A204.1 (cell line): ENCODE measurements around the gene AFMID.
"Not testable (repeated sequence)": the region's sequence is repeated elsewhere in the genome, so short reads cannot be mapped to it uniquely, and the experiment has no call there.

ENCODE experiments used
- FAIRE-seq: peaks from 2 replicates; lab custom pipeline; 2012; peaks lifted over from hg19 to GRCh38; lab: Jason Lieb, UNC

AFMID gene

GRCh38 chr17:78223765-78224164, 36.6 kb downstream of the AFMID start:
- no peak for FAIRE-seq

DNA sequence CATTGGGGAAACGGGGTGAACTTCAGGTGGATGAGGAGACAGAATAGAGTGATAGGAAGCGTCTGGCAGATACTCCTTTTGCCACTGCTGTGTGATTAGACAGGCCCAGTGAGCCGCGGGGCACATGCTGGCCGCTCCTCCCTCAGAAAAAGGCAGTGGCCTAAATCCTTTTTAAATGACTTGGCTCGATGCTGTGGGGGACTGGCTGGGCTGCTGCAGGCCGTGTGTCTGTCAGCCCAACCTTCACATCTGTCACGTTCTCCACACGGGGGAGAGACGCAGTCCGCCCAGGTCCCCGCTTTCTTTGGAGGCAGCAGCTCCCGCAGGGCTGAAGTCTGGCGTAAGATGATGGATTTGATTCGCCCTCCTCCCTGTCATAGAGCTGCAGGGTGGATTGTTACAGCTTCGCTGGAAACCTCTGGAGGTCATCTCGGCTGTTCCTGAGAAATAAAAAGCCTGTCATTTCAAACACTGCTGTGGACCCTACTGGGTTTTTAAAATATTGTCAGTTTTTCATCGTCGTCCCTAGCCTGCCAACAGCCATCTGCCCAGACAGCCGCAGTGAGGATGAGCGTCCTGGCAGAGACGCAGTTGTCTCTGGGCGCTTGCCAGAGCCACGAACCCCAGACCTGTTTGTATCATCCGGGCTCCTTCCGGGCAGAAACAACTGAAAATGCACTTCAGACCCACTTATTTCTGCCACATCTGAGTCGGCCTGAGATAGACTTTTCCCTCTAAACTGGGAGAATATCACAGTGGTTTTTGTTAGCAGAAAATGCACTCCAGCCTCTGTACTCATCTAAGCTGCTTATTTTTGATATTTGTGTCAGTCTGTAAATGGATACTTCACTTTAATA, 37.3 kb downstream of the AFMID start:
- FAIRE-seq: no peak

DNA sequence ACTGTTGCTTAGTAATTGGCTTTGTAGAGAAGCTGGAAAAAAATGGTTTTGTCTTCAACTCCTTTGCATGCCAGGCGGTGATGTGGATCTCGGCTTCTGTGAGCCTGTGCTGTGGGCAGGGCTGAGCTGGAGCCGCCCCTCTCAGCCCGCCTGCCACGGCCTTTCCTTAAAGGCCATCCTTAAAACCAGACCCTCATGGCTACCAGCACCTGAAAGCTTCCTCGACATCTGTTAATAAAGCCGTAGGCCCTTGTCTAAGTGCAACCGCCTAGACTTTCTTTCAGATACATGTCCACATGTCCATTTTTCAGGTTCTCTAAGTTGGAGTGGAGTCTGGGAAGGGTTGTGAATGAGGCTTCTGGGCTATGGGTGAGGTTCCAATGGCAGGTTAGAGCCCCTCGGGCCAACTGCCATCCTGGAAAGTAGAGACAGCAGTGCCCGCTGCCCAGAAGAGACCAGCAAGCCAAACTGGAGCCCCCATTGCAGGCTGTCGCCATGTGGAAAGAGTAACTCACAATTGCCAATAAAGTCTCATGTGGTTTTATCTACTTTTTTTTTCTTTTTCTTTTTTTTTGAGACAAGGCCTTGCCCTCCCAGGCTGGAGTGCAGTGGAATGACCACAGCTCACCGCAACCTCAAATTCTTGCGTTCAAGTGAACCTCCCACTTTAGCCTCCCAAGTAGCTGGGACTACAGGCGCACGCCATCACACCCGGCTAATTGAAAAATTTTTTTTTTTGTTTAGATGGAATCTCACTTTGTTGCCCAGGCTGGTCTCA, 38.1 kb downstream of the AFMID start:
- FAIRE-seq: no peak

- FAIRE-seq: no peak
Measured at GRCh38 chr17:78226055-78226758, 39.0 kb downstream of the AFMID start.

- no peak for FAIRE-seq
Measured at GRCh38 chr17:78226759-78227454, 39.7 kb downstream of the AFMID start.

DNA sequence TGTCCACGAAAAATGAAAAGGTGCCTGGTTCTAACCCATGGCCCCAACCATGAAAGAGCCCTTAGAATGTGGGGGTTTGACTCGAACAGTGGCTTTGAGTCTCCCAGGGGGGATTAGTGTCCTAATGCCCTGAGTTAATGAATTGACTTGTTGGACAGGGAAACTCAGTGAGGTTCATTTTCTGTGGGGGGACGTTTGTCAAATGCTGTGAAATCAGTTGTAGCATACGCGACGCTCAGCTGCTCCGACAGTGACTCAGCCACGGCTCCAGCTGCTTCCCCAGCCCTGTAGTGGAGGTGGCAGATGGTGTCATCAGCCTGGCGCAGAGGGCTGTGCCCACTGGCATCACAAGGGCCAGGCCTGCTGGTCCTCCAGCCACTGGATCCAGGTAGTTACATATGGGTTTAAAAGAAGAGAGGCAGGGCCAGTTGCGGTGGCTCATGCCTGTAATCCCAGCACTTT, 40.3 kb downstream of the AFMID start:
- no peak for FAIRE-seq

GRCh38 chr17:78228176-78228575, 41.0 kb downstream of the AFMID start:
- FAIRE-seq: no peak

DNA sequence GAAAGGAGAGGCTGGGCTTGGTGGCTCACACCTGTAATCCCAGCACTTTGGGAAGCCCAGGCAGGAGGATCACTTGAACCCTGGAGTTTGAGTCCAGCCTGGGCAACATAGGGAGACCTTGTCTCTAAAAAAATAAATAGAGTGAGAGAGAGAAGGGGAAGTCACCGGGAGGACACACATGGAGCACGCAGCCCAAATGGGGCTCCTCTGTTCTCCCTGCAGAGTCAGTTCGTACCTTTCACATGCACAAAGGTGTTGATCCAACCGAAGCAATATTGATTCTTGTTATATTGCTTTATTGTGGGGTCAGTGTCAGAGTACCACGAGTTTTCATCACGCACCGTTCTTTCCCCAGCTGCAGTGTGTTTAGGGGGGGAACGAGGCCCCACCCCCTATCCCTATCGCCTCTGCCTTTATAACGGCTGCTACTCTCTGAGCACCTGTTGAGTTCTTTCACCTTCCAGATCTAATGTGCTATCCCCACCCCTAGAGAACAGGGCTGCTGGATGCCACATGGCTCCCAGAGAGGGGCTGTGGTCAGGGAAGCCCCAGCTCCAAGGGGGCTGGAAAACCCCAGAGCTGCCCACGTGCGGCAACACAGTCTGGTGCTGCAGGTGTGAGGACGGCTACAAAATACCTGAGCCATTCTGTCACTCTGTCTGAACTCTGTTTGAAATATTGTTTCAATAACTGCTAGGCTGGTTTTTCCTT, 43.2 kb downstream of the AFMID start:
- FAIRE-seq: no peak

- no peak for FAIRE-seq
Measured at GRCh38 chr17:78230996-78231935, 44.1 kb downstream of the AFMID start, which contains the start of gene TMEM235. TSS of gene TMEM235 (plus strand) at chr17:78231631. CDS start at chr17:78232024, 393 bp downstream.

DNA sequence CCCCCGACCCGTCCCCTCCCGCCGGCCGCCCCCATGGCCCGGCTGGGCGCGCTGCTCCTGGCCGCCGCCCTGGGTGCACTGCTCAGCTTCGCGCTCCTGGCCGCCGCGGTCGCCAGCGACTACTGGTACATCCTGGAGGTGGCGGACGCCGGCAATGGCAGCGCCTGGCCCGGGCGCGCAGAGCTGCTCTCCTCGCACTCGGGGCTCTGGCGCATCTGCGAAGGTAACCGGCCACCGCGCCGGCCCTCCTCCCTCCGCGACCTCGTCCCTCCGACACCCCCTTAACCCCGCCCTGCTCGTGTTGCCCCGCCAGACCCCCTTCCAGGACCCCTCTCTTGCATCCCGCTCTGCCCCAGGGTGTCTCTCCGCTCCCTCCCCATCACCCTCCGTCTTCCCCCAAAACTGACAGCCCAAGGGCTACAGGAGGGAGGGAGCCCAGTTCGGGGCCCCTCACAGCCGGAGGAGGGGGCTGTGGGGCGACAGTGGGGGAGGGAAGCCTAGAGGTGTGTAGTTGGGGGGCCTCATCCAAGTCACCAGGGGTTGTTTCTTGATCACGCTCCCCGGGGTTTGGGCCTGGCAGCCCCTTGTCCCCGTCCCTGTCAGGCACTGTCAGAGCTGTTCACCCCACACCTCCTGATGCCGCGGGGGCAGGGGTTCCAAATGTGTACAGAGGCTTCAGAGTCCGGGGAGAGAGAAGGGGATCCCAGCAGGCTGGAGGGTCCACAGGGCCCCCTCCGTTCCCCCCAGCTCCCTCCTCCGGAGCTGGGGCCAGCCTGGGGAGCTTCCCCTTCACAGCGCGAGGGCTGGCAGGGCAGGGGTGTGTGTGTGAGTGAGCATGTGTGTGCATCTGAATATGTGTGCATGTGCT, 45.1 kb downstream of the AFMID start:
- no peak for FAIRE-seq

DNA sequence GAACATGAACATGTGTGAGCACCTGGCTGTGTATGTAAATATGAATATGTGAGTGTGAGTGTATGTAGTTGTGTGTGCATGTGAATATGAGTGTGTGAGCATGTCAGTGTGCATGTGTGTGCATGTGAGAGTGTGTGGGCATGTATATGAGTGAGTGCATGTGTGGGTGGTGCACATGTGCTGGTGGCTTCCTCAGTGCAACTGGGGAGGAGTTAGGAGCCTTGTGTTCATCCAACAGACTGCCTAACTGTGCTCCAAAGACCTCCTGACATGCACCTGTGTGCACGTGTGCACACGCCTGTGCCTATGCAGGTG, 45.7 kb downstream of the AFMID start:
- FAIRE-seq: no peak

DNA sequence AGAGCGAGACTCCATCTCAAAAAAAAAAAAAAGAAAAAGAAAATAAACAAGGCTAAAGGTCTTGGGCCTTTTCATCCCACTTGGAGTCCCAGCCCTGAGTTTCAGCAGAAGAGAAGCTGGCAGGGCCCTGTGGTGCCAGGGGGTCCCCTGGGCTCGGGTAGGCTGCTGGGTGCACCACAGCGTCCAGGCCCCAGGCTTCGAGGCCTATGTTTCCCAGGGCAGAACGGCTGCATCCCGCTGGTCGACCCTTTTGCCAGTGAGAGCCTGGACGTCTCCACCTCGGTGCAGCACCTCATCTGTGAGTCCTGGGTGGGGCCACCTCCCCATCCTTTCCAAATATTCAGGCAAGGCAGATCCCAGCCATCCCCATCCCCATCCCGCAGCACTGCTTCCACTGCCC, 46.5 kb downstream of the AFMID start:
- FAIRE-seq: no peak

DNA sequence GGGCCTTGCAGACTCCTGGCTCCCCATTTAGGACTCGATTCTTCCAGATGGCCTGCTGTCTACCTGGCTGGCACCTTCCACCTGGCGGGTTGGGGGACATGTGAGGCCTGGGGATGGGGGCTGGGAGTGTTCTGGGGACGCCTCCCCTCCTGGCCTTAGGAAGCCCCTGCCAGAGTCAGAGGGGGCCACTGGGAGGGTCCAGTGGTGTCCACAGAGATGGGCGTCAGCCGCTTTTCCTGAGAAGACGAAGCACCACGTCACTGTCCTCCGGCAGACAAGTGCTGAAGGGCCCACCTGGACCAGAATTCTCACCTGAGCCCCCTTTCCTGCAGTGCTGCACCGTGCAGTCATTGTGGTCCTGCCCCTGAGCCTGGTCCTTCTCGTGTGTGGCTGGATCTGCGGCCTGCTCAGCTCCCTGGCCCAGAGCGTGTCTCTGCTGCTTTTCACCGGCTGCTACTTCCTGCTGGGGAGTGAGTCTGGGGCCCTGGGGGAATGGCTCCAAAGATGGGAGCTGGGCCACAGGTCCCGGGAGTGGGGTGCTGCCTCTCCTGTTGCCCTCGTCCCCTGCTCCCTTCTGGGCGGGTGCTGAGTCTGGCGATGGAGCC, 47.2 kb downstream of the AFMID start:
- no peak for FAIRE-seq

DNA sequence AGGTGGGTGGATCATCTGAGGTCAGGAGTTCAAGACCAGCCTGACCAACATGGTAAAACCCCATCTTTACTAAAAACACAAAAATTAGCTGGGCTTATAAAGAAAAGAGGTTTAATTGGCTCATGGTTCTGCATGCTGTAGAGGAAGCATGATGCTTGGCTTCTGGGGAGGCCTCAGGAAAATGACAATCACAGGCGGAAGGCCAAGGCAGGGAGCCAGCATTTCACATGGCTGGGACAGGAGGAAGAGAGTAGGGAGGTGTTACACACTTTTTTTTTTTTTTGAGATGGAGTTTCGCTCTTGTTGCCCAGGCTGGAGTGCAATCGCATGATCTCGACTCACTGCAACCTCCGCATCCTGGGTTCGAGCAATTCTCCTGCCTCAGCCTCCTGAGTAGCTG, 47.9 kb downstream of the AFMID start:
- not testable (repeated sequence) for FAIRE-seq

DNA sequence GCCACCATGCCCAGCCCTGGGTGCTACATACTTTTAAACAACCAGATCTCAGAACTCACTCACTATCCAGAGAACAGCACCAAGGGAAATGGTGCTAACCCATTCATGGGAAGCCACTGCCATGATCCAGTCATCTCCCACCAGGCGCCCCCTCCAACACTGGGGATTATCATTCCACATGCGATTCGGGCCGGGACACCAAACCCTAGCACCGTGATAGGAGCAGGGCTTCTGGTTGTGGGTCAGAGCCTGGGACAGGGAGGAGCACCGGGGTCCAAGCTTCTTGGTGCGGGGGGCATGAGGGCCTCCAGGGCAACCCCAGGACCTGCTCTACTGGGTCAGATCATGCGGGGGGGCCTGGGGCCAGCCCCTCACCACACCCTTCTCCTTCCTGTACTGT, 48.7 kb downstream of the AFMID start:
- FAIRE-seq: no peak

DNA sequence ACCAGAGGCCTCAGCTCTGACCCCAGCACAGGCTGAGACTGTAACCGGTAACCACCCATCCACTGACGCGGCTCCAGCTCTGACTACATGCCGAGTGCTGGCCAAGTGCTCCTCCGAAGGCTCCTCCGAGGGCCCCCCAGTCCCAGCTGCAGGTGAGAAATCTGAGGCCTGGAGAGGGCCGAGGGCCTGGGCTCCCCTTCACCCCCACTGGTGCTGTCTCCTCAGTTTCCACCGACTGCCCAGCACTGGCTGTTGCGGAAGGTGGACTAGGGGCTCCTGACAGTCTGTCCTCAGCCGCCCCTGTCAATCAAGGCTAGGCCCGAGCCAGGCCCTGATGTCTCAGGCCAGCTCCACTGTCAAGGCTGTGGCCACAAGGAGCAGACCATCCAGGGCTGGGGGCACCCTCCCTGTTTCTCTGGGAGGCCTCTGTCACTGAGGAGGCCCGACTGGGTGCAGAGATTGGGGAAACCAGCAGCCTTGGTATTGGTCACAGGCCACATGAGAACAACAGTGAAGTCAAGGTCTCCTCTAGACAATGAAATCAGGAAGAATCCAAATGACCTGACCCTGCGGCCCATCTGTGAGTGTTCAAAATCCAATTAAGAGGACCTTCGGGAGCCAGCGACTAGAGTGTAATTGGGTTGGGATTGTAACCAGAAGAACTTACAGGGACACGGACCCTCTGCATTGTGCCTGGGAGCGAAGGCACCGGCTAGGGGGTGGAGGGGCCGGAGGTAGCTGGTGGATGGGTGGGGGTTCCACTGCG, 49.4 kb downstream of the AFMID start:
- no peak for FAIRE-seq

- no peak for FAIRE-seq
Measured at GRCh38 chr17:78237401-78238012, 50.3 kb downstream of the AFMID start.
